Panc1 (cell line): Measurements from ENCODE around the gene ATP2B1.

Experiments used
- POLR2AphosphoS5 ChIP-seq: IDR thresholded peaks from 2 replicates; pipeline ENCODE4 v1.6.1; 2012; ENCODE audit warnings: mild to moderate bottlenecking, low read depth, low read length, moderate library complexity
- REST ChIP-seq, 2 experiments: IDR thresholded peaks; 2 replicates each; pipeline ENCODE4 v1.6.1; 2011 to 2012; ENCODE audit warnings: low read depth in 2 of 2, control low read depth in 1 of 2, low read length in 1 of 2, mild to moderate bottlenecking in 1 of 2, moderate library complexity in 1 of 2; ENCODE audit not compliant: insufficient read depth in 1 of 2
- SIN3A ChIP-seq: IDR thresholded peaks from 2 replicates; pipeline ENCODE4 v1.6.1; 2012; ENCODE audit warnings: low read depth, mild to moderate bottlenecking, low read length, moderate library complexity, borderline replicate concordance; ENCODE audit not compliant: insufficient read depth
- TF ChIP-seq, protein P1 (sequence below): fragments of 450-650 bp; IDR thresholded peaks from 2 replicates; pipeline ENCODE4 v1.5.1; 2017; ENCODE audit warnings: mild to moderate bottlenecking

DNA sequence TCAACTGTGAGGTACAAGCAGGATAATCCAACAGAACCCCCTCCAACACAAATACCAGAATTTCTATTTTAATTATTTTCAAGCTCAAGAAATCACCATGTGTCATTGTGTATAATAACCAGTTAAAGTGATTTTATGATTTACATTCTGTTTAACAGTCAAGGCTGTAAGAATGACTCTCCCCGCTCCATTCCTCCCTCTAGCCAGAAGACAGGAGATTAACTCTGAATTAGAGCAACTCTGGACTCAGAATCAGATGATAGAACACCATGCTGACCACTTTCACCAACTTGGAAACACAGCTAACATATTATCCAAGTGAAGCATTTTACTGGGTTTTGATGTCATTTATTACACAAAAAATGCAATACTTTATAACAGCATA, 71.9 kb downstream of the ATP2B1 start:
- TF ChIP-seq, protein P1, sequence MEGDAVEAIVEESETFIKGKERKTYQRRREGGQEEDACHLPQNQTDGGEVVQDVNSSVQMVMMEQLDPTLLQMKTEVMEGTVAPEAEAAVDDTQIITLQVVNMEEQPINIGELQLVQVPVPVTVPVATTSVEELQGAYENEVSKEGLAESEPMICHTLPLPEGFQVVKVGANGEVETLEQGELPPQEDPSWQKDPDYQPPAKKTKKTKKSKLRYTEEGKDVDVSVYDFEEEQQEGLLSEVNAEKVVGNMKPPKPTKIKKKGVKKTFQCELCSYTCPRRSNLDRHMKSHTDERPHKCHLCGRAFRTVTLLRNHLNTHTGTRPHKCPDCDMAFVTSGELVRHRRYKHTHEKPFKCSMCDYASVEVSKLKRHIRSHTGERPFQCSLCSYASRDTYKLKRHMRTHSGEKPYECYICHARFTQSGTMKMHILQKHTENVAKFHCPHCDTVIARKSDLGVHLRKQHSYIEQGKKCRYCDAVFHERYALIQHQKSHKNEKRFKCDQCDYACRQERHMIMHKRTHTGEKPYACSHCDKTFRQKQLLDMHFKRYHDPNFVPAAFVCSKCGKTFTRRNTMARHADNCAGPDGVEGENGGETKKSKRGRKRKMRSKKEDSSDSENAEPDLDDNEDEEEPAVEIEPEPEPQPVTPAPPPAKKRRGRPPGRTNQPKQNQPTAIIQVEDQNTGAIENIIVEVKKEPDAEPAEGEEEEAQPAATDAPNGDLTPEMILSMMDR = no peak
- no peak for TF ChIP-seq POLR2AphosphoS5
- TF ChIP-seq REST (IDR thresholded peaks at IDR 0.05; ENCODE audit: insufficient read depth in 1 of 2, low read depth in 2 of 2, low read length in 1 of 2) = no peak
- no peak for TF ChIP-seq SIN3A
